ENCODE data around the gene PLAAT5. TPM values are rescaled to one million over a fixed set of nuclear protein-coding genes. Genes with fewer than 3 reads are reported as not detected.
"Not testable (repeated sequence)": the region's sequence is repeated elsewhere in the genome, so short reads cannot be mapped to it uniquely, and the experiment has no call there.

PLAAT5 gene
- total and polyA plus RNA-seq, 2 of the 8 experiments (the other 6 are each of a cell fraction or from before 2014, with no cell fraction given) = 16.0 to 18.7 TPM

DNA sequence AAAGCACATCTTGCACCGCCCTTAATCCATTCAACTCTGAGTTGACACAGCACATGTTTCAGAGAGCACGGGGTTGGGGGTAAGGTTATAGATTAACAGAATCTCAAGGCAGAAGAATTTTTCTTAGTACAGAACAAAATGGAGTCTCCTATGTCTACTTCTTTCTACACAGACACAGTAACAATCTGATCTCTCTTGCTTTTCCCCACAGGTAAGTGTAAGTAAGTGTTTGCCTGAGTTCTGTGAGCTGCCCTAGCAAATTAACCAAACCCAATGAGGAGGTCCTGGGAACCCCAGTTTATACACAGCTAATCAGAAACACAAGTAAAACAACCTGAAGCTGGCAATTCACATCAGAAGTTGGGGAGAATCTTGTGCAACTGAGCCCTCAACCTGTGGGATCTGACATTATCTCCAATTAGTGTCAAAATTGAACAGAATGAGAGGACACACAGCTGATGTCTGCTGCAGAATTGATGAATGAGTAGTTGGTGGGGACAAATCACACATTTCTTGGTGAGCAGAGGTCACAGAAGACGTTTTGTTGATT is 37.8 kb upstream of the PLAAT5 start:
- not testable (repeated sequence) for H3K36me3 ChIP-seq (ENCODE audit: control insufficient read depth in 2 of 4, insufficient read depth in 4 of 4, low read length in 3 of 4); H2AFZ ChIP-seq (ENCODE audit: low read length); H3K23ac ChIP-seq (ENCODE audit: insufficient read length); H4K8ac ChIP-seq (ENCODE audit: extremely low read depth, insufficient read depth, low read length); H3K79me1 ChIP-seq (ENCODE audit: low read depth, low read length); DNase-seq (ENCODE audit: low read depth in 1 of 2, low spot score in 2 of 2); H3K23me2 ChIP-seq (ENCODE audit: low read depth, low read length); H2BK15ac ChIP-seq (ENCODE audit: low read length); FAIRE-seq; H3K9me3 ChIP-seq (ENCODE audit: insufficient read depth in 2 of 2, low read depth in 1 of 2, low read length in 1 of 2); H3K27me3 ChIP-seq (replicated peaks in 1 of 4; ENCODE audit: control insufficient read depth in 3 of 4, extremely low read depth in 1 of 4, insufficient read depth in 3 of 4, low read length in 3 of 4); H4K20me1 ChIP-seq (replicated peaks in 1 of 2; ENCODE audit: control insufficient read depth in 1 of 2, insufficient read depth in 2 of 2, low read length in 2 of 2); H3K79me2 ChIP-seq (ENCODE audit: control insufficient read depth in 1 of 2, insufficient read depth in 2 of 2, low read length in 2 of 2)
- Histone ChIP-seq H3K27ac (ENCODE audit: low read depth, low read length) (peak overlapping the region; percentile 89), H4K91ac (replicated peaks; ENCODE audit: insufficient read length, low read length) (peak overlapping the region; percentile 81), H3K4me1 (replicated peaks in 1 of 4; ENCODE audit: control insufficient read depth in 3 of 4, insufficient read depth in 4 of 4, low read length in 3 of 4) (peaks cover 16 to 31% (median 30%) of the 10 kb centered on the region in 4 experiments; a peak in 6 of 7 replicates), H3K4me3 (ENCODE audit: extremely low read depth in 1 of 4, insufficient read depth in 2 of 4, low read depth in 3 of 4, low read length in 4 of 4) (peak overlapping the region in 1 of 4 experiments; percentile 41; a peak in 1 of 8 replicates), H2BK20ac (ENCODE audit: low read length) (peak overlapping the region; percentile 21; the same call in 1 of the 2 replicates), H4K5ac (ENCODE audit: insufficient read length, low read depth, low read length) (peak overlapping the region; percentile 85), H3K18ac (ENCODE audit: extremely low read depth, low read length) (peak overlapping the region; percentile 97), H2AK5ac (ENCODE audit: low read depth, low read length) (peak overlapping the region; percentile 11; the same call in 1 of the 2 replicates), H2BK12ac (ENCODE audit: low read depth, low read length) (peak overlapping the region; percentile 97; the same call in 1 of the 2 replicates), H3K56ac (replicated peaks; ENCODE audit: insufficient read length, low read depth, low read length) (peak overlapping the region; percentile 2), H3K4me2 (ENCODE audit: insufficient read depth in 1 of 2, low read depth in 2 of 2, low read length in 2 of 2) (peak overlapping the region; percentile 35 to 54), H3K4ac (replicated peaks; ENCODE audit: insufficient read length, low read depth, low read length) (peak overlapping the region; percentile 48), H2BK120ac (replicated peaks; ENCODE audit: low read depth, low read length) (peak overlapping the region; percentile 78), H3K9ac (replicated peaks in 1 of 4; ENCODE audit: extremely low read depth in 1 of 4, low read depth in 3 of 4, low read length in 3 of 4) (peak overlapping the region; percentile 39 to 50 (median 43); a peak in 5 of 7 replicates), H3K14ac (ENCODE audit: insufficient read length) (peak overlapping the region; percentile 71), H2BK5ac (ENCODE audit: low read depth, low read length) (peak overlapping the region; percentile 58)
- 0% methylated on average over 1 of the region's 3 CpGs; no CpG with 5 or more reads in 1 of the 2 experiments for WGBS, 2 experiments (ENCODE audit: extremely low coverage in 1 of 2, insufficient coverage in 1 of 2, insufficient read length in 1 of 2, insufficient replicate concordance in 2 of 2, low coverage in 1 of 2, low lambda C conversion rate in 2 of 2, missing lambda C conversion rate in 1 of 2)
- ChIA-PET POLR2A (ENCODE audit: partially characterized antibody) (interaction anchor here (0.7 to 2.2 kb wide), 10 partner anchors 9 to 38 kb away, joined by 3 to 17 read pairs (median 6); partner anchors contain the start of genes LGALS12 and PLAAT5), CTCF (ENCODE audit: partially characterized antibody) (interaction anchor here (1.4 to 1.8 kb wide), 2 partner anchors 17 to 50 kb away, joined by 4 to 10 read pairs; no protein-coding TSS in a partner anchor)
